Mesothelial cell of epicardium (in vitro differentiated cells): ENCODE measurements around the gene GHITM. TPM values are rescaled to one million over a fixed set of nuclear protein-coding genes. Genes with fewer than 3 reads are reported as not detected.

Experiments
- DNase-seq, 2 experiments: peaks; one replicate each; pipeline ENCODE4 v3.0.0; 2021; ENCODE audit warnings: low spot score in 2 of 2; ENCODE audit not compliant: unreplicated experiment in 2 of 2
- H3K27ac Mint-ChIP-seq: 2 replicates; pipeline ENCODE4 v1.8.0; 2021; ENCODE audit warnings: mixed read lengths
- H3K27me3 Mint-ChIP-seq: 2 replicates; pipeline ENCODE4 v1.8.0; 2021; ENCODE audit warnings: low read depth, mixed read lengths
- H3K36me3 Mint-ChIP-seq: 2 replicates; pipeline ENCODE4 v1.8.0; 2021; ENCODE audit warnings: mixed read lengths
- H3K4me1 Mint-ChIP-seq: 2 replicates; pipeline ENCODE4 v1.8.0; 2021; ENCODE audit warnings: mixed read lengths
- H3K4me3 Mint-ChIP-seq: 2 replicates; pipeline ENCODE4 v1.8.0; 2021; ENCODE audit warnings: mild to moderate bottlenecking, moderate library complexity, mixed read lengths
- H3K9me3 Mint-ChIP-seq: 2 replicates; pipeline ENCODE4 v1.8.0; 2021; ENCODE audit warnings: mixed read lengths
- CTCF ChIP-seq: fragments of 200-600 bp; sonication (generic); IDR thresholded peaks from one replicate; pipeline ENCODE4 v1.5.0; 2021; ENCODE audit warnings: antibody characterized with exemption; ENCODE audit not compliant: unreplicated experiment
- total RNA-seq: library from RNA; stranded (reverse); gene quantifications from 3 replicates; pipeline ENCODE4 v1.2.1, GENCODE V29; 2021

The GHITM gene
- total RNA-seq, 1 donor from 2014 or later = 59.0 TPM

GRCh38 chr10:84202349-84202748, 63.0 kb downstream of the GHITM start:
- TF ChIP-seq CTCF = no peak
- Mint-ChIP-seq H3K9me3 (no peaks in the 10 kb centered on the region), H3K4me1 (no peaks in the 10 kb centered on the region), H3K27me3 (peaks cover 65% of the 10 kb centered on the region), H3K27ac (no peak overlapping the region), H3K4me3 (no peak overlapping the region), H3K36me3 (no peaks in the 10 kb centered on the region)
- no peak for DNase-seq

Other genes with a start within 250 kb of the GHITM start
- gene GPR15LG, start 34.3 kb downstream of the GHITM start, total RNA-seq = not detected in 3 replicates
- 0.16 to 0.25 TPM (median 0.24 TPM) in 3 replicates for gene CDHR1, start 55.0 kb downstream of the GHITM start, total RNA-seq
- gene LRIT2, start 86.0 kb downstream of the GHITM start, total RNA-seq = not detected in 3 replicates
- not detected in 3 replicates for gene LRIT1, start 102.0 kb downstream of the GHITM start, total RNA-seq
- not detected in 3 replicates for gene RGR, start 105.5 kb downstream of the GHITM start, total RNA-seq
- gene CCSER2, start 189.1 kb downstream of the GHITM start, total RNA-seq = 37.1 to 44.2 TPM (median 38.7 TPM) in 3 replicates